ENCODE measurements around the gene ARHGEF9. TPM values are rescaled to one million over a fixed set of nuclear protein-coding genes. Genes with fewer than 3 reads are reported as not detected.

ARHGEF9 gene
- total RNA-seq, 1 donor from 2014 or later = 20.9 TPM

DNA sequence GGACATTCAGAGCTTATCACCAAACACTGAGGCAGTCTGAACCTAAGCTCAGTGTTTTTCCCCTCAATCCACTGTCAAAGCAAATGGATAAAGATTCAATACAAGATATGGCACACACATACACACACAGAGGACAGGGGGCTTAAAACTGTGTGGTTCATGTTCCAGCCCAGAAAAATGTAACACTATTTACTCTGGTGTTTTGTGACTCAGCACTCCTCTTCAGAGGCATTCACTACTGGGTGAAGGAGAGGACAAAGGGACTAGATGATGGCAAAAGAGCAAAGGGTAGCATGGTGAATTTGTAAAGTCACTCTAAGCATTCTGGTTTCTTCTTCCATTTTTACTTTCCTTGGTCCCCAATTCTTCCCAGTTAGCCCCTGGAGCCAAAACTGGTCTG is 120.3 kb downstream of the ARHGEF9 start:
- no peak for TF ChIP-seq CTCF (IDR thresholded peaks at IDR 0.05; ENCODE audit: unreplicated experiment)
- Mint-ChIP-seq H3K4me3 (ENCODE audit: low read depth) (no peak overlapping the region), H3K36me3 (ENCODE audit: insufficient read depth) (peaks cover 8% of the 10 kb centered on the region)

DNA sequence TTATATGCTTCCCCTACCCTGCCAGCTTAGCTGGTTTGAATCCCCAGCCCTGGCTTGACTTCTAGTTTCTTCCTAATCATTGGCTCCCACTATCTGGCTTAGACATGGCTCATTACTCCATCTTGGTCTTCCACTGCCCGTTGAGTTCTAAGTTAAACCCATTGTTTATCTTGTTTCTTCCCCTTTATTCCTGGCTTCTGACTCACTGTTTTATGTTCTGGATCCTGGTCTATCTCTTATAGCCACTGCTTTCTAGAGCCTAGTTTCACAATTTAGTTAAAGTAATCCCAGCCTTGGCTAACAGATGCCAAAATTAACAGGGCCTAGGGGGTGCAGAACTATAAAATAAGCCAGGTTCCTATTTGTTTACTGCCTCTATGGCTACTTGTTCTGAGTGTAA is 120.9 kb downstream of the ARHGEF9 start:
- Mint-ChIP-seq H3K4me3 (ENCODE audit: low read depth) (no peak overlapping the region), H3K4me1 (ENCODE audit: low read depth) (no peaks in the 10 kb centered on the region), H3K27me3 (no peaks in the 10 kb centered on the region), H3K36me3 (ENCODE audit: insufficient read depth) (peaks cover 8% of the 10 kb centered on the region), H3K9me3 (ENCODE audit: low read depth) (peaks cover 9% of the 10 kb centered on the region), H3K27ac (no peak overlapping the region)
- no peak for DNase-seq (ENCODE audit: low spot score, unreplicated experiment)
- TF ChIP-seq CTCF (IDR thresholded peaks at IDR 0.05; ENCODE audit: unreplicated experiment) = no peak

More for the DNA sequence above, 120.3 kb downstream of the ARHGEF9 start:
- peaks cover 15% of the 10 kb centered on the region for H3K9me3 Mint-ChIP-seq (ENCODE audit: low read depth)
- peaks cover 3% of the 10 kb centered on the region for H3K4me1 Mint-ChIP-seq (ENCODE audit: low read depth)
- DNase-seq (ENCODE audit: low spot score, unreplicated experiment) = no peak
- H3K27ac Mint-ChIP-seq = no peak overlapping the region
- H3K27me3 Mint-ChIP-seq = no peaks in the 10 kb centered on the region

GRCh38 chrX:63661676-63662075 is 123.3 kb downstream of the ARHGEF9 start:
- H3K4me3 Mint-ChIP-seq (ENCODE audit: low read depth) = no peak overlapping the region
- peaks cover 4% of the 10 kb centered on the region for H3K36me3 Mint-ChIP-seq (ENCODE audit: insufficient read depth)
- no peaks in the 10 kb centered on the region for H3K4me1 Mint-ChIP-seq (ENCODE audit: low read depth)
- H3K27ac Mint-ChIP-seq = no peak overlapping the region
- no peaks in the 10 kb centered on the region for H3K27me3 Mint-ChIP-seq
- no peak for DNase-seq (ENCODE audit: low spot score, unreplicated experiment)
- TF ChIP-seq CTCF (IDR thresholded peaks at IDR 0.05; ENCODE audit: unreplicated experiment) = no peak
- H3K9me3 Mint-ChIP-seq (ENCODE audit: low read depth) = peaks cover 11% of the 10 kb centered on the region

- no peak for DNase-seq (ENCODE audit: low spot score, unreplicated experiment)
- peaks cover 4% of the 10 kb centered on the region for H3K9me3 Mint-ChIP-seq (ENCODE audit: low read depth)
- no peak for TF ChIP-seq CTCF (IDR thresholded peaks at IDR 0.05; ENCODE audit: unreplicated experiment)
- H3K36me3 Mint-ChIP-seq (ENCODE audit: insufficient read depth) = no peaks in the 10 kb centered on the region
- H3K27me3 Mint-ChIP-seq = no peaks in the 10 kb centered on the region
- H3K27ac Mint-ChIP-seq = no peak overlapping the region
- H3K4me1 Mint-ChIP-seq (ENCODE audit: low read depth) = no peaks in the 10 kb centered on the region
- H3K4me3 Mint-ChIP-seq (ENCODE audit: low read depth) = no peak overlapping the region
These were observed 126.1 kb downstream of the ARHGEF9 start for GRCh38 chrX:63658920-63659319.

DNA sequence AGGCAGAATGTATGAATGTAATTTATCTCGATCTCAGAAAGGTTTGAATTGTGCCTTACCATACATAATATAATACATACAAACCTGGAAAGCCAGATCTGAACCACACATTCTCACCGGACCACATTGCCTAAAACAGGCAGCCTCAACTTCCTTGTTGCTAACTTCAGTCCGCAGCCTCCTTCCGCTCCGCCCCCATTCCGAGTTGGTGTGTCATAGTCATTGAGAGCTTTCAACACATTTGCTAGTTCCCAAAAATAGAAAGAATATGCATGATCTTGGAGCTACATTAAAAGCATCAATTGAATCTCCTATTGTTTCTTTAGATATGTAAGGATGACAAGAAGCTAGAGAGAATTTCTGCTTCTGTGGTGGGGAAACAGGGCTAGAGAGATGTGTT is 127.2 kb downstream of the ARHGEF9 start:
- Mint-ChIP-seq H3K4me1 (ENCODE audit: low read depth) (no peaks in the 10 kb centered on the region), H3K4me3 (ENCODE audit: low read depth) (no peak overlapping the region), H3K9me3 (ENCODE audit: low read depth) (peaks cover 4% of the 10 kb centered on the region), H3K27ac (no peak overlapping the region), H3K36me3 (ENCODE audit: insufficient read depth) (peaks cover under 1% of the 10 kb centered on the region), H3K27me3 (no peaks in the 10 kb centered on the region)
- DNase-seq (ENCODE audit: low spot score, unreplicated experiment) = no peak
- no peak for TF ChIP-seq CTCF (IDR thresholded peaks at IDR 0.05; ENCODE audit: unreplicated experiment)
